GM23248 (cell line): Measurements from ENCODE around the gene PLXNB1.

Experiments used
- EZH2 ChIP-seq: fragments of 200-600 bp; sonication (generic); IDR thresholded peaks from 2 replicates; pipeline ENCODE4 v1.6.1; 2018; ENCODE audit warnings: antibody characterized with exemption, mild to moderate bottlenecking; ENCODE audit not compliant: insufficient read depth, poor library complexity, severe bottlenecking
- EZH2phosphoT487 ChIP-seq: fragments of 200-600 bp; sonication (generic); IDR thresholded peaks from 2 replicates; pipeline ENCODE4 v1.6.1; 2018; ENCODE audit warnings: antibody characterized with exemption, moderate library complexity, mild to moderate bottlenecking, low read depth; ENCODE audit not compliant: insufficient read depth

- TF ChIP-seq EZH2 (no peak), EZH2phosphoT487 (no peak)
Measured at GRCh38 chr3:48369693-48370332, 60.1 kb downstream of the PLXNB1 start.
